Measurements from ENCODE around the gene COL19A1. TPM values are rescaled to one million over a fixed set of nuclear protein-coding genes. Genes with fewer than 3 reads are reported as not detected.

COL19A1 gene
- total RNA-seq, 1 experiment from 2014 or later, result not detected

- no peaks in the 10 kb centered on the region for H3K9me3 Mint-ChIP-seq (ENCODE audit: unreplicated experiment)
- no peak for DNase-seq (ENCODE audit: unreplicated experiment)
- H3K4me3 Mint-ChIP-seq (ENCODE audit: unreplicated experiment), result no peak overlapping the region
- CTCF ChIA-PET, result no interaction called here
- no peak for TF ChIP-seq CTCF (IDR thresholded peaks at IDR 0.05; ENCODE audit: unreplicated experiment)
- peaks cover 79% of the 10 kb centered on the region for H3K27me3 Mint-ChIP-seq (ENCODE audit: insufficient read depth, unreplicated experiment)
- no peaks in the 10 kb centered on the region for H3K36me3 Mint-ChIP-seq (ENCODE audit: insufficient read depth, unreplicated experiment)
- intact Hi-C loops (cut with micrococcal nuclease), result no loop called here
- no peaks in the 10 kb centered on the region for H3K4me1 Mint-ChIP-seq (ENCODE audit: insufficient read depth, unreplicated experiment)
- BruUV-seq (replicated peaks), result no TSS peak
- POLR2A ChIA-PET, result no interaction called here
- no peak overlapping the region for H3K27ac Mint-ChIP-seq (ENCODE audit: low read depth, unreplicated experiment)
Observed at GRCh38 chr6:70152786-70153185, 286.4 kb downstream of the COL19A1 start.

- intact Hi-C loops (cut with micrococcal nuclease), result no loop called here
- Mint-ChIP-seq H3K4me3 (ENCODE audit: unreplicated experiment) (no peak overlapping the region), H3K27ac (ENCODE audit: low read depth, unreplicated experiment) (no peak overlapping the region), H3K9me3 (ENCODE audit: unreplicated experiment) (no peaks in the 10 kb centered on the region), H3K27me3 (ENCODE audit: insufficient read depth, unreplicated experiment) (peaks cover 100% of the 10 kb centered on the region), H3K36me3 (ENCODE audit: insufficient read depth, unreplicated experiment) (no peaks in the 10 kb centered on the region), H3K4me1 (ENCODE audit: insufficient read depth, unreplicated experiment) (no peaks in the 10 kb centered on the region)
- CTCF ChIA-PET, result no interaction called here
- no peak for DNase-seq (ENCODE audit: unreplicated experiment)
- POLR2A ChIA-PET, result no interaction called here
- TF ChIP-seq CTCF (IDR thresholded peaks at IDR 0.05; ENCODE audit: unreplicated experiment), result no peak
- BruUV-seq (replicated peaks), result no TSS peak
Observed at GRCh38 chr6:70157086-70157485, 290.7 kb downstream of the COL19A1 start.

GRCh38 chr6:70160276-70160675 lies 293.9 kb downstream of the COL19A1 start:
- peaks cover 100% of the 10 kb centered on the region for H3K27me3 Mint-ChIP-seq (ENCODE audit: insufficient read depth, unreplicated experiment)
- CTCF ChIA-PET, result interaction anchor here (0.6 kb wide), 1 partner anchor 425 kb away, joined by 5 read pairs; no protein-coding TSS in a partner anchor
- DNase-seq (ENCODE audit: unreplicated experiment), result no peak
- H3K9me3 Mint-ChIP-seq (ENCODE audit: unreplicated experiment), result no peaks in the 10 kb centered on the region
- H3K36me3 Mint-ChIP-seq (ENCODE audit: insufficient read depth, unreplicated experiment), result no peaks in the 10 kb centered on the region
- BruUV-seq (replicated peaks), result no TSS peak
- POLR2A ChIA-PET, result no interaction called here
- no peak overlapping the region for H3K27ac Mint-ChIP-seq (ENCODE audit: low read depth, unreplicated experiment)
- no peak overlapping the region for H3K4me3 Mint-ChIP-seq (ENCODE audit: unreplicated experiment)
- no peaks in the 10 kb centered on the region for H3K4me1 Mint-ChIP-seq (ENCODE audit: insufficient read depth, unreplicated experiment)
- TF ChIP-seq CTCF (IDR thresholded peaks at IDR 0.05; ENCODE audit: unreplicated experiment), result no peak
- intact Hi-C loops (cut with micrococcal nuclease), result loop anchor here (10.0 kb wide), 1 partner anchor 425 kb away; no protein-coding TSS in a partner anchor

- no peak for TF ChIP-seq CTCF (IDR thresholded peaks at IDR 0.05; ENCODE audit: unreplicated experiment)
Observed at GRCh38 chr6:70162972-70163371, 296.6 kb downstream of the COL19A1 start.

More at GRCh38 chr6:70162972-70163371, 296.6 kb downstream of the COL19A1 start:
- H3K4me3 Mint-ChIP-seq (ENCODE audit: unreplicated experiment), result no peak overlapping the region
- intact Hi-C loops (cut with micrococcal nuclease), result loop anchor here (10.0 kb wide), 1 partner anchor 428 kb away; no protein-coding TSS in a partner anchor
- H3K27ac Mint-ChIP-seq (ENCODE audit: low read depth, unreplicated experiment), result no peak overlapping the region
- H3K9me3 Mint-ChIP-seq (ENCODE audit: unreplicated experiment), result no peaks in the 10 kb centered on the region
- H3K27me3 Mint-ChIP-seq (ENCODE audit: insufficient read depth, unreplicated experiment), result peaks cover 100% of the 10 kb centered on the region
- ChIA-PET POLR2A (no interaction called here), CTCF (no interaction called here)
- H3K4me1 Mint-ChIP-seq (ENCODE audit: insufficient read depth, unreplicated experiment), result no peaks in the 10 kb centered on the region
- no TSS peak for BruUV-seq (replicated peaks)
- H3K36me3 Mint-ChIP-seq (ENCODE audit: insufficient read depth, unreplicated experiment), result no peaks in the 10 kb centered on the region
- DNase-seq (ENCODE audit: unreplicated experiment), result no peak
